ENCODE results near the gene MRFAP1L1.

- TF ChIP-seq POLR2A (IDR thresholded peaks at IDR 0.05) (no peak), CTCF (IDR thresholded peaks at IDR 0.05) (no peak)
These were observed 10.3 kb downstream of the MRFAP1L1 start for GRCh38 chr4:6699388-6699787.

Data from upper lobe of left lung (tissue), 4 donors.